Effector memory CD8-positive, alpha-beta T cell (primary cell): ENCODE data around the gene ARHGAP15.
A peak's percentile ranks its signal among the peaks of the same experiment; 100 is the strongest.

ENCODE experiments used
- ATAC-seq: fragments of 150-1000 bp; cut with Tn5 transposase; replicated peaks from 2 replicates; pipeline ENCODE4 v1.10.0; 2021; ENCODE audit warnings: mild to moderate bottlenecking, moderate library complexity
- DNase-seq, 3 experiments: peaks; one replicate each; pipeline ENCODE4 v3.0.0; 2021
- H3K27ac Mint-ChIP-seq, 2 donors: one replicate each; pipeline ENCODE4 v1.8.0; 2022; ENCODE audit warnings: mild to moderate bottlenecking in 2 of 2, mixed read lengths in 2 of 2, moderate library complexity in 2 of 2
- H3K27me3 Mint-ChIP-seq, 2 donors: one replicate each; pipeline ENCODE4 v1.8.0; 2022; ENCODE audit warnings: mixed read lengths in 2 of 2
- H3K36me3 Mint-ChIP-seq: one replicate; pipeline ENCODE4 v1.8.0; 2022; ENCODE audit warnings: mild to moderate bottlenecking, moderate library complexity, mixed read lengths; ENCODE audit not compliant: insufficient read depth
- H3K4me1 Mint-ChIP-seq, 2 donors: one replicate each; pipeline ENCODE4 v1.8.0; 2022; ENCODE audit warnings: low read depth in 2 of 2, mixed read lengths in 2 of 2
- H3K4me3 Mint-ChIP-seq, 2 donors: one replicate each; pipeline ENCODE4 v1.8.0; 2022; ENCODE audit warnings: mild to moderate bottlenecking in 2 of 2, mixed read lengths in 2 of 2, moderate library complexity in 2 of 2
- H3K9me3 Mint-ChIP-seq, 2 donors: one replicate each; pipeline ENCODE4 v1.8.0; 2022; ENCODE audit warnings: mixed read lengths in 2 of 2

Gene ARHGAP15

GRCh38 chr2:143255086-143255485 is 125.9 kb downstream of the ARHGAP15 start:
- peak overlapping the region; percentile 73 to 81 for H3K4me3 Mint-ChIP-seq
- H3K27me3 Mint-ChIP-seq, result no peaks in the 10 kb centered on the region
- no peaks in the 10 kb centered on the region for H3K9me3 Mint-ChIP-seq
- peak overlapping the region; percentile 87 to 89 for H3K27ac Mint-ChIP-seq
- DNase-seq (no peak), ATAC-seq (no peak)
- peaks cover 44 to 63% of the 10 kb centered on the region in 2 donors for H3K4me1 Mint-ChIP-seq
- H3K36me3 Mint-ChIP-seq, result peaks cover 17% of the 10 kb centered on the region

- Mint-ChIP-seq H3K27me3 (no peaks in the 10 kb centered on the region), H3K4me1 (peaks cover 42 to 59% of the 10 kb centered on the region in 2 donors), H3K36me3 (peaks cover 11% of the 10 kb centered on the region), H3K27ac (peak overlapping the region; percentile 87 to 89), H3K4me3 (peak overlapping the region; percentile 73 to 81), H3K9me3 (no peaks in the 10 kb centered on the region)
- DNase-seq (no peak), ATAC-seq (peak; percentile 47)
Observed at GRCh38 chr2:143255899-143256298, 126.7 kb downstream of the ARHGAP15 start.

- Mint-ChIP-seq H3K27ac (peak overlapping the region; percentile 64 to 87), H3K36me3 (peaks cover 4% of the 10 kb centered on the region), H3K27me3 (no peaks in the 10 kb centered on the region), H3K4me1 (peaks cover 50 to 70% of the 10 kb centered on the region in 2 donors), H3K4me3 (peak overlapping the region; percentile 71 to 73), H3K9me3 (no peaks in the 10 kb centered on the region)
- DNase-seq, result no peak
- peak; percentile 50 for ATAC-seq
Observed at GRCh38 chr2:143258126-143258892, 129.1 kb downstream of the ARHGAP15 start.

GRCh38 chr2:143259368-143259958 is 130.2 kb downstream of the ARHGAP15 start:
- ATAC-seq, result peak; percentile 31
- Mint-ChIP-seq H3K36me3 (peaks cover 4% of the 10 kb centered on the region), H3K4me1 (peaks cover 44 to 69% of the 10 kb centered on the region in 2 donors)

GRCh38 chr2:143261986-143262385 is 132.8 kb downstream of the ARHGAP15 start:
- peaks cover 4% of the 10 kb centered on the region for H3K36me3 Mint-ChIP-seq
- no peaks in the 10 kb centered on the region for H3K27me3 Mint-ChIP-seq
- DNase-seq (peak; percentile 40 to 47 (median 46)), ATAC-seq (peak; percentile 83)
- no peaks in the 10 kb centered on the region for H3K9me3 Mint-ChIP-seq
- H3K27ac Mint-ChIP-seq, result peak overlapping the region; percentile 69 to 89
- H3K4me1 Mint-ChIP-seq, result peaks cover 35 to 54% of the 10 kb centered on the region in 2 donors
- peak overlapping the region; percentile 49 to 64 for H3K4me3 Mint-ChIP-seq

More at GRCh38 chr2:143259368-143259958, 130.2 kb downstream of the ARHGAP15 start:
- Mint-ChIP-seq H3K27me3 (no peaks in the 10 kb centered on the region), H3K27ac (peak overlapping the region; percentile 64 to 87), H3K9me3 (no peaks in the 10 kb centered on the region), H3K4me3 (peak overlapping the region; percentile 65 to 71)
- DNase-seq, result peak; percentile 72 to 76 (median 72)

GRCh38 chr2:143262389-143262788 is 133.2 kb downstream of the ARHGAP15 start:
- peaks cover 36 to 50% of the 10 kb centered on the region in 2 donors for H3K4me1 Mint-ChIP-seq
- H3K27me3 Mint-ChIP-seq, result no peaks in the 10 kb centered on the region
- ATAC-seq (peak; percentile 23), DNase-seq (no peak)
- peak overlapping the region; percentile 69 to 89 for H3K27ac Mint-ChIP-seq
- H3K9me3 Mint-ChIP-seq, result no peaks in the 10 kb centered on the region
- H3K36me3 Mint-ChIP-seq, result peaks cover 4% of the 10 kb centered on the region
- H3K4me3 Mint-ChIP-seq, result peak overlapping the region; percentile 22 to 64

- DNase-seq (no peak), ATAC-seq (no peak)
- Mint-ChIP-seq H3K9me3 (no peaks in the 10 kb centered on the region), H3K4me1 (peaks cover 33 to 47% of the 10 kb centered on the region in 2 donors), H3K27me3 (no peaks in the 10 kb centered on the region), H3K36me3 (peaks cover 4% of the 10 kb centered on the region), H3K4me3 (peak overlapping the region; percentile 22 to 64), H3K27ac (peak overlapping the region; percentile 69 to 89)
Observed at GRCh38 chr2:143263066-143263625, 133.9 kb downstream of the ARHGAP15 start.

GRCh38 chr2:143264851-143265250 is 135.6 kb downstream of the ARHGAP15 start:
- H3K9me3 Mint-ChIP-seq, result no peaks in the 10 kb centered on the region
- peaks cover 21 to 32% of the 10 kb centered on the region in 2 donors for H3K4me1 Mint-ChIP-seq
- no peaks in the 10 kb centered on the region for H3K27me3 Mint-ChIP-seq
- H3K36me3 Mint-ChIP-seq, result peaks cover 8% of the 10 kb centered on the region
- no peak overlapping the region for H3K4me3 Mint-ChIP-seq
- no peak for ATAC-seq
- no peak for DNase-seq
- no peak overlapping the region for H3K27ac Mint-ChIP-seq

GRCh38 chr2:143279672-143280071 is 150.5 kb downstream of the ARHGAP15 start:
- peak; percentile 26 for ATAC-seq
- peaks cover 43 to 66% of the 10 kb centered on the region in 2 donors for H3K4me1 Mint-ChIP-seq
- no peaks in the 10 kb centered on the region for H3K9me3 Mint-ChIP-seq
- peak overlapping the region; percentile 49 to 91 for H3K27ac Mint-ChIP-seq
- no peaks in the 10 kb centered on the region for H3K27me3 Mint-ChIP-seq
- no peak for DNase-seq
- no peak overlapping the region for H3K4me3 Mint-ChIP-seq
- H3K36me3 Mint-ChIP-seq, result peaks cover 7% of the 10 kb centered on the region

- peak overlapping the region; percentile 49 to 91 for H3K27ac Mint-ChIP-seq
- DNase-seq (no peak), ATAC-seq (no peak)
- peaks cover 41 to 61% of the 10 kb centered on the region in 2 donors for H3K4me1 Mint-ChIP-seq
- H3K9me3 Mint-ChIP-seq, result no peaks in the 10 kb centered on the region
- H3K27me3 Mint-ChIP-seq, result no peaks in the 10 kb centered on the region
- peaks cover 7% of the 10 kb centered on the region for H3K36me3 Mint-ChIP-seq
- H3K4me3 Mint-ChIP-seq, result no peak overlapping the region
Observed at GRCh38 chr2:143280097-143280757, 151.0 kb downstream of the ARHGAP15 start.

GRCh38 chr2:143282684-143283083 is 153.5 kb downstream of the ARHGAP15 start:
- Mint-ChIP-seq H3K9me3 (no peaks in the 10 kb centered on the region), H3K27ac (peak overlapping the region in 1 of 2 donors; percentile 57), H3K4me1 (peaks cover 29 to 47% of the 10 kb centered on the region in 2 donors), H3K27me3 (no peaks in the 10 kb centered on the region), H3K4me3 (no peak overlapping the region), H3K36me3 (peaks cover 12% of the 10 kb centered on the region)
- ATAC-seq, result peak; percentile 31
- DNase-seq, result no peak

GRCh38 chr2:143284087-143284675 is 155.0 kb downstream of the ARHGAP15 start:
- Mint-ChIP-seq H3K9me3 (no peaks in the 10 kb centered on the region), H3K4me3 (no peak overlapping the region), H3K36me3 (peaks cover 12% of the 10 kb centered on the region), H3K27me3 (no peaks in the 10 kb centered on the region), H3K27ac (peak overlapping the region in 1 of 2 donors; percentile 47), H3K4me1 (peaks cover 36 to 49% of the 10 kb centered on the region in 2 donors)
- peak; percentile 86 for ATAC-seq
- peak in 2 of 3 experiments; percentile 16 to 21 for DNase-seq

GRCh38 chr2:143289025-143289424 is 159.8 kb downstream of the ARHGAP15 start:
- no peak for ATAC-seq
- H3K36me3 Mint-ChIP-seq, result peaks cover 4% of the 10 kb centered on the region

More at GRCh38 chr2:143289025-143289424, 159.8 kb downstream of the ARHGAP15 start:
- H3K4me1 Mint-ChIP-seq, result peaks cover 32 to 40% of the 10 kb centered on the region in 2 donors
- no peaks in the 10 kb centered on the region for H3K27me3 Mint-ChIP-seq
- H3K27ac Mint-ChIP-seq, result peak overlapping the region in 1 of 2 donors; percentile 6
- no peak for DNase-seq
- H3K9me3 Mint-ChIP-seq, result no peaks in the 10 kb centered on the region
- no peak overlapping the region for H3K4me3 Mint-ChIP-seq
